Stimulated activated memory B cell treated with anti-CD40 and anti-IgM and Interleukin-4, amounts not matched to agents 10 μg/mL and 1 μg/mL and 100 μg/mL, for 72 hours (primary cell): ENCODE data around the gene HBEGF.

Experiments
- ATAC-seq: fragments of 150-1000 bp; cut with Tn5 transposase; 2 replicates; pipeline ENCODE4 v1.10.0; 2021
- H3K27ac Mint-ChIP-seq: one replicate; pipeline ENCODE4 v1.8.0; 2022; ENCODE audit warnings: mild to moderate bottlenecking, mixed read lengths
- H3K27me3 Mint-ChIP-seq: one replicate; pipeline ENCODE4 v1.8.0; 2022; ENCODE audit warnings: mixed read lengths
- H3K36me3 Mint-ChIP-seq: one replicate; pipeline ENCODE4 v1.8.0; 2022; ENCODE audit warnings: mixed read lengths
- H3K4me1 Mint-ChIP-seq: one replicate; pipeline ENCODE4 v1.8.0; 2022; ENCODE audit warnings: mixed read lengths
- H3K4me3 Mint-ChIP-seq: one replicate; pipeline ENCODE4 v1.8.0; 2022; ENCODE audit warnings: mild to moderate bottlenecking, moderate library complexity, mixed read lengths
- H3K9me3 Mint-ChIP-seq: one replicate; pipeline ENCODE4 v1.8.0; 2022; ENCODE audit warnings: mixed read lengths

HBEGF gene

GRCh38 chr5:140365282-140365681 is 18.9 kb upstream of the HBEGF start:
- H3K27me3 Mint-ChIP-seq, result no peaks in the 10 kb centered on the region
- no peak overlapping the region for H3K27ac Mint-ChIP-seq
- no peak for ATAC-seq
- H3K36me3 Mint-ChIP-seq, result no peaks in the 10 kb centered on the region
- no peak overlapping the region for H3K4me3 Mint-ChIP-seq
- H3K9me3 Mint-ChIP-seq, result no peaks in the 10 kb centered on the region
- peaks cover 7% of the 10 kb centered on the region for H3K4me1 Mint-ChIP-seq

GRCh38 chr5:140364472-140364765 is 18.0 kb upstream of the HBEGF start:
- Mint-ChIP-seq H3K4me1 (peaks cover 7% of the 10 kb centered on the region), H3K9me3 (no peaks in the 10 kb centered on the region), H3K4me3 (no peak overlapping the region), H3K36me3 (no peaks in the 10 kb centered on the region), H3K27ac (no peak overlapping the region), H3K27me3 (no peaks in the 10 kb centered on the region)
- ATAC-seq, result no peak

GRCh38 chr5:140363631-140364471 is 17.4 kb upstream of the HBEGF start:
- Mint-ChIP-seq H3K27me3 (no peaks in the 10 kb centered on the region), H3K4me3 (peak overlapping the region; percentile 75), H3K4me1 (peaks cover 7% of the 10 kb centered on the region), H3K27ac (peak overlapping the region; percentile 66), H3K36me3 (no peaks in the 10 kb centered on the region), H3K9me3 (no peaks in the 10 kb centered on the region)
- ATAC-seq, result no peak

- Mint-ChIP-seq H3K36me3 (no peaks in the 10 kb centered on the region), H3K9me3 (no peaks in the 10 kb centered on the region), H3K4me3 (peak overlapping the region; percentile 75), H3K27me3 (peaks cover 1% of the 10 kb centered on the region), H3K4me1 (peaks cover 7% of the 10 kb centered on the region), H3K27ac (peak overlapping the region; percentile 66)
- ATAC-seq, result peak; percentile 81
Observed at GRCh38 chr5:140362875-140363630, 16.6 kb upstream of the HBEGF start.

GRCh38 chr5:140362311-140362710 is 15.9 kb upstream of the HBEGF start:
- no peak for ATAC-seq
- Mint-ChIP-seq H3K36me3 (no peaks in the 10 kb centered on the region), H3K27me3 (peaks cover 8% of the 10 kb centered on the region), H3K27ac (no peak overlapping the region), H3K9me3 (no peaks in the 10 kb centered on the region), H3K4me1 (peaks cover 15% of the 10 kb centered on the region), H3K4me3 (no peak overlapping the region)

- Mint-ChIP-seq H3K4me3 (no peak overlapping the region), H3K9me3 (no peaks in the 10 kb centered on the region), H3K4me1 (peaks cover 19% of the 10 kb centered on the region), H3K36me3 (no peaks in the 10 kb centered on the region), H3K27me3 (peaks cover 8% of the 10 kb centered on the region), H3K27ac (no peak overlapping the region)
- ATAC-seq, result no peak
Observed at GRCh38 chr5:140361901-140362300, 15.5 kb upstream of the HBEGF start.

GRCh38 chr5:140360681-140361479 is 14.5 kb upstream of the HBEGF start:
- Mint-ChIP-seq H3K9me3 (no peaks in the 10 kb centered on the region), H3K4me1 (peaks cover 19% of the 10 kb centered on the region), H3K27ac (no peak overlapping the region), H3K36me3 (no peaks in the 10 kb centered on the region), H3K4me3 (no peak overlapping the region), H3K27me3 (peaks cover 8% of the 10 kb centered on the region)
- ATAC-seq, result no peak

- H3K27ac Mint-ChIP-seq, result no peak within 1 kb of the TSS
- H3K9me3 Mint-ChIP-seq, result no peaks in the 10 kb centered on the region
- no peaks in the 10 kb centered on the region for H3K36me3 Mint-ChIP-seq
- no peak within 1 kb of the TSS for H3K4me3 Mint-ChIP-seq
- ATAC-seq, result no peak
- H3K27me3 Mint-ChIP-seq, result peaks cover 8% of the 10 kb centered on the region
- H3K4me1 Mint-ChIP-seq, result peaks cover 19% of the 10 kb centered on the region
Observed at GRCh38 chr5:140360101-140360500, 13.7 kb upstream of the HBEGF start, which contains the start of gene SLC4A9. SLC4A9 (plus strand) TSS chr5:140360194; CDS start chr5:140360237, 43 bp downstream.

GRCh38 chr5:140358738-140359310 is 12.4 kb upstream of the HBEGF start:
- H3K27me3 Mint-ChIP-seq, result peaks cover 8% of the 10 kb centered on the region
- no peaks in the 10 kb centered on the region for H3K36me3 Mint-ChIP-seq
- H3K4me3 Mint-ChIP-seq, result no peak overlapping the region
- peaks cover 19% of the 10 kb centered on the region for H3K4me1 Mint-ChIP-seq
- ATAC-seq, result no peak
- H3K27ac Mint-ChIP-seq, result no peak overlapping the region
- H3K9me3 Mint-ChIP-seq, result no peaks in the 10 kb centered on the region

- Mint-ChIP-seq H3K36me3 (no peaks in the 10 kb centered on the region), H3K27ac (peak overlapping the region; percentile 21), H3K4me1 (peaks cover 12% of the 10 kb centered on the region), H3K9me3 (no peaks in the 10 kb centered on the region), H3K27me3 (peaks cover 8% of the 10 kb centered on the region), H3K4me3 (peak overlapping the region; percentile 59)
- ATAC-seq, result peak; percentile 90
Observed at GRCh38 chr5:140357726-140358093, 11.3 kb upstream of the HBEGF start.

GRCh38 chr5:140356853-140357725 is 10.7 kb upstream of the HBEGF start:
- H3K4me1 Mint-ChIP-seq, result peaks cover 12% of the 10 kb centered on the region
- H3K27ac Mint-ChIP-seq, result peak overlapping the region; percentile 21
- H3K36me3 Mint-ChIP-seq, result no peaks in the 10 kb centered on the region
- H3K4me3 Mint-ChIP-seq, result peak overlapping the region; percentile 59
- ATAC-seq, result peak; percentile 48
- H3K9me3 Mint-ChIP-seq, result no peaks in the 10 kb centered on the region
- H3K27me3 Mint-ChIP-seq, result peaks cover 8% of the 10 kb centered on the region

- no peak overlapping the region for H3K4me3 Mint-ChIP-seq
- no peaks in the 10 kb centered on the region for H3K9me3 Mint-ChIP-seq
- ATAC-seq, result no peak
- H3K36me3 Mint-ChIP-seq, result no peaks in the 10 kb centered on the region
- H3K27me3 Mint-ChIP-seq, result peaks cover 8% of the 10 kb centered on the region
- no peak overlapping the region for H3K27ac Mint-ChIP-seq
- peaks cover 12% of the 10 kb centered on the region for H3K4me1 Mint-ChIP-seq
Observed at GRCh38 chr5:140355546-140355945, 9.1 kb upstream of the HBEGF start.

GRCh38 chr5:140351609-140352334 is 5.4 kb upstream of the HBEGF start:
- no peaks in the 10 kb centered on the region for H3K27me3 Mint-ChIP-seq
- H3K4me1 Mint-ChIP-seq, result peaks cover 28% of the 10 kb centered on the region
- H3K27ac Mint-ChIP-seq, result no peak overlapping the region
- no peak overlapping the region for H3K4me3 Mint-ChIP-seq
- peak; percentile 77 for ATAC-seq
- H3K36me3 Mint-ChIP-seq, result no peaks in the 10 kb centered on the region
- H3K9me3 Mint-ChIP-seq, result no peaks in the 10 kb centered on the region

GRCh38 chr5:140349244-140349643 is 2.8 kb upstream of the HBEGF start:
- no peak for ATAC-seq
- Mint-ChIP-seq H3K4me1 (peaks cover 48% of the 10 kb centered on the region), H3K9me3 (no peaks in the 10 kb centered on the region), H3K27me3 (no peaks in the 10 kb centered on the region), H3K4me3 (no peak overlapping the region), H3K27ac (peak overlapping the region; percentile 47), H3K36me3 (no peaks in the 10 kb centered on the region)
